NCI-H187 treated with DMSO at 0.1 percent for 48 hours (cell line): ENCODE data around the gene EIF4ENIF1.
"Not testable (repeated sequence)": the region's sequence is repeated elsewhere in the genome, so short reads cannot be mapped to it uniquely, and the experiment has no call there.

Experiments
- DNase-seq: peaks from one replicate; lab custom pipeline; 2025; lab: John Stamatoyannopoulos, UW

The EIF4ENIF1 gene

GRCh38 chr22:31441652-31442051, 48.0 kb downstream of the EIF4ENIF1 start:
- DNase-seq: no peak

- DNase-seq: no peak
Observed at GRCh38 chr22:31440681-31441080, 49.0 kb downstream of the EIF4ENIF1 start.

GRCh38 chr22:31439808-31440207, 49.8 kb downstream of the EIF4ENIF1 start:
- no peak for DNase-seq

- DNase-seq: no peak
Observed at GRCh38 chr22:31436132-31436531, 53.5 kb downstream of the EIF4ENIF1 start.

GRCh38 chr22:31431950-31432349, 57.7 kb downstream of the EIF4ENIF1 start:
- no peak for DNase-seq

GRCh38 chr22:31425331-31426050, 64.2 kb downstream of the EIF4ENIF1 start:
- no peak for DNase-seq

GRCh38 chr22:31402350-31402749, 87.3 kb downstream of the EIF4ENIF1 start:
- not testable (repeated sequence) for DNase-seq

- no peak for DNase-seq
Observed at GRCh38 chr22:31400023-31400397, 89.6 kb downstream of the EIF4ENIF1 start.

- peak; percentile 49 for DNase-seq
Observed at GRCh38 chr22:31399211-31400022, 90.2 kb downstream of the EIF4ENIF1 start, which contains the start of gene DRG1. DRG1 (plus strand) TSS chr22:31399604; CDS start chr22:31399684, 80 bp downstream.

GRCh38 chr22:31398231-31398630, 91.4 kb downstream of the EIF4ENIF1 start:
- no peak for DNase-seq

GRCh38 chr22:31394326-31394725, 95.3 kb downstream of the EIF4ENIF1 start:
- DNase-seq: no peak

- DNase-seq: no peak
Observed at GRCh38 chr22:31393893-31394292, 95.7 kb downstream of the EIF4ENIF1 start.
